HepG2 (cell line): Measurements from ENCODE around the gene SLC6A7. TPM values are rescaled to one million over a fixed set of nuclear protein-coding genes. Genes with fewer than 3 reads are reported as not detected.

Source experiments
- ATAC-seq: fragments of 200-7000 bp; cut with Tn5 transposase; 3 replicates; pipeline ENCODE4 v1.9.1; 2020; ENCODE audit warnings: mild to moderate bottlenecking, moderate library complexity
- BruUV-seq: library from RNA; stranded (reverse); fragments of 400-500 nt; replicated peaks from 2 replicates; lab custom pipeline; 2021; lab: Mats Ljungman, UMichigan
- CTCF ChIA-PET: fragments of 300-600 bp; formaldehyde crosslinking; extraction: SDS; loops from one replicate; lab custom pipeline; 2021; ENCODE audit warnings: low total read pairs, inconsistent platforms, low intra/inter-chr PET ratio; lab: Yijun Ruan, JAX
- POLR2A ChIA-PET: fragments of 350-600 bp; sonication (Branson Sonifier 250); formaldehyde crosslinking; loops from one replicate; lab custom pipeline; 2020; ENCODE audit warnings: antibody characterized with exemption, inconsistent platforms; lab: Yijun Ruan, JAX
- DNase-seq: peaks from one replicate; pipeline ENCODE4 v3.0.0-alpha.2; 2015; ENCODE audit warnings: low spot score
- FAIRE-seq: peaks from 3 replicates; lab custom pipeline; 2011; peaks lifted over from hg19 to GRCh38; lab: Jason Lieb, UNC
- H2AFZ ChIP-seq: one replicate; pipeline ENCODE4 v1.6.1; 2011; ENCODE audit warnings: low read length, inconsistent platforms
- H3K27ac ChIP-seq: fragments of 300-600 bp; 3 replicates; pipeline ENCODE4 v1.8.0; 2011; ENCODE audit warnings: mixed run types, mild to moderate bottlenecking, mixed read lengths, low read length, inconsistent platforms; ENCODE audit not compliant: insufficient read depth; ENCODE audit errors: extremely low read length
- H3K27me3 ChIP-seq, 2 experiments: fragments of 200-600 bp in 1 of 2; 2 replicates in 1 of 2; 3 replicates in 1 of 2; pipeline versions ENCODE4 v1.6.0 to v1.8.0; 2011; ENCODE audit warnings: low read length in 2 of 2, mild to moderate bottlenecking in 2 of 2, moderate library complexity in 2 of 2, inconsistent platforms in 1 of 2; ENCODE audit not compliant: insufficient read depth in 2 of 2, control insufficient read depth in 1 of 2
- H3K36me3 ChIP-seq, 2 experiments: fragments of 200-600 bp in 1 of 2; replicated peaks in 1 of 2; 2 replicates in 1 of 2; 3 replicates in 1 of 2; pipeline versions ENCODE4 v1.5.1 to v1.8.0; 2011; ENCODE audit warnings: low read length in 2 of 2, inconsistent platforms in 1 of 2; ENCODE audit not compliant: insufficient read depth in 2 of 2, control insufficient read depth in 1 of 2
- H3K4me1 ChIP-seq: 2 replicates; pipeline ENCODE4 v1.5.1; 2012; ENCODE audit warnings: low read length, inconsistent platforms; ENCODE audit not compliant: insufficient read depth
- H3K4me2 ChIP-seq: 2 replicates; pipeline ENCODE4 v1.6.0; 2011; ENCODE audit warnings: low read depth, low read length, inconsistent platforms
- H3K4me3 ChIP-seq, 3 experiments: fragments of 200-600 bp in 1 of 3; sonication (generic), shearing (Covaris generic) in 1 of 3; replicated peaks in 1 of 3; 2 replicates each; pipeline ENCODE4 v1.5.1; 2011 to 2016; ENCODE audit warnings: low read length in 3 of 3, inconsistent platforms in 2 of 3, low read depth in 2 of 3, mild to moderate bottlenecking in 2 of 3, control low read depth in 1 of 3, mixed read lengths in 1 of 3; ENCODE audit not compliant: insufficient read depth in 1 of 3
- H3K79me2 ChIP-seq: one replicate; pipeline ENCODE4 v1.6.1; 2011; ENCODE audit warnings: low read length, inconsistent platforms; ENCODE audit not compliant: insufficient read depth
- H3K9ac ChIP-seq: 2 replicates; pipeline ENCODE4 v1.6.0; 2011; ENCODE audit warnings: mild to moderate bottlenecking, low read depth, low read length, inconsistent platforms; ENCODE audit not compliant: insufficient read depth
- H3K9me3 ChIP-seq: 2 replicates; pipeline ENCODE4 v1.5.1; 2012; ENCODE audit warnings: mild to moderate bottlenecking, low read length
- H4K20me1 ChIP-seq: 2 replicates; pipeline ENCODE4 v1.6.0; 2011; ENCODE audit warnings: inconsistent platforms, mild to moderate bottlenecking, low read length, moderate library complexity; ENCODE audit not compliant: insufficient read depth
- ATF4 ChIP-seq, 2 experiments: fragments of 450-650 bp in 1 of 2; sonication (generic) in 1 of 2; formaldehyde crosslinking; IDR thresholded peaks; 2 replicates each; pipeline versions ENCODE4 v1.5.0 to v1.8.0; 2020 to 2022; ENCODE audit warnings: mild to moderate bottlenecking in 1 of 2, missing genetic modification reagents in 1 of 2
- HDAC1 ChIP-seq: sonication (generic); formaldehyde crosslinking; IDR thresholded peaks from 2 replicates; pipeline ENCODE4 v1.5.1; 2020; ENCODE audit warnings: mild to moderate bottlenecking, missing genetic modification reagents
- KDM4B ChIP-seq: sonication (generic); formaldehyde crosslinking; IDR thresholded peaks from 2 replicates; pipeline ENCODE4 v1.4.0; 2020; ENCODE audit warnings: missing genetic modification reagents
- PCBP1 ChIP-seq: fragments of 200-400 bp; formaldehyde crosslinking; IDR thresholded peaks from 2 replicates; pipeline ENCODE4 v1.6.1; 2017; ENCODE audit warnings: mild to moderate bottlenecking, low read depth, low read length, borderline replicate concordance
- PPARG ChIP-seq: conservative IDR thresholded peaks from 2 replicates; pipeline ENCODE4 v1.6.1; 2016; ENCODE audit warnings: missing biosample characterization, missing genetic modification reagents
- SIX1 ChIP-seq: sonication (generic); formaldehyde crosslinking; IDR thresholded peaks from 2 replicates; pipeline ENCODE4 v1.4.0; 2020; ENCODE audit warnings: missing genetic modification reagents, borderline replicate concordance
- ZIK1 ChIP-seq: sonication (generic); formaldehyde crosslinking; IDR thresholded peaks from 2 replicates; pipeline ENCODE4 v1.5.0; 2020; ENCODE audit warnings: mild to moderate bottlenecking, low read depth, missing genetic modification reagents, borderline replicate concordance
- ZMAT3 ChIP-seq: sonication (generic); formaldehyde crosslinking; conservative IDR thresholded peaks from 2 replicates; pipeline ENCODE4 v1.7.0; 2021; ENCODE audit warnings: missing genetic modification reagents
- ZNF335 ChIP-seq: sonication (generic); formaldehyde crosslinking; IDR thresholded peaks from 2 replicates; pipeline ENCODE4 v1.4.0; 2020; ENCODE audit warnings: missing genetic modification reagents
- ZNF747 ChIP-seq: sonication (generic); formaldehyde crosslinking; IDR thresholded peaks from 2 replicates; pipeline ENCODE4 v1.8.1; 2023; ENCODE audit warnings: missing genetic modification reagents, mild to moderate bottlenecking, borderline replicate concordance
- ZNF761 ChIP-seq: sonication (generic); formaldehyde crosslinking; conservative IDR thresholded peaks from 2 replicates; pipeline ENCODE4 v1.4.0; 2020; ENCODE audit warnings: mild to moderate bottlenecking, missing genetic modification reagents
- ZNF780A ChIP-seq: sonication (generic); formaldehyde crosslinking; IDR thresholded peaks from 2 replicates; pipeline ENCODE4 v1.8.0; 2022; ENCODE audit warnings: mild to moderate bottlenecking, missing genetic modification reagents, moderate library complexity
- WGBS: methylation state at CpG from one replicate; pipeline ENCODE4 v1.1.6; 2017; ENCODE audit warnings: low lambda C conversion rate; 5-methylcytosine and 5-hydroxymethylcytosine counted together
- in situ Hi-C: cut with HindIII; loops from 2 replicates; pipeline ENCODE4 v1.10.0; 2017; ENCODE audit warnings: low pct_unique_long_range_greater_than_20kb; ENCODE audit not compliant: extremely low pct_ligation_motif_present
- intact Hi-C: fragments of 100-400 bp; cut with micrococcal nuclease; formaldehyde crosslinking; loops from one replicate; pipeline ENCODE4 v1.10.0; 2022; ENCODE audit not compliant: unreplicated experiment
- polyA plus RNA-seq, 8 experiments: library from polyadenylated mRNA; depleted of rRNA in 3 of 8; stranded (reverse) in 7 of 8; unstranded in 1 of 8; fragments of >200 nt; fragmentation: Illumina TruSeq in 4 of 8; extraction: Trizol in 4 of 8; gene quantifications; 2 replicates each; pipeline versions ENCODE4 v1.2.1 to v1.2.3, GENCODE V29; 2011 to 2016; ENCODE audit warnings: low read depth in 4 of 8, missing spikeins in 1 of 8, mixed read lengths in 1 of 8; ENCODE audit not compliant: insufficient read depth in 1 of 8
- total RNA-seq, 5 experiments: library from RNA; depleted of rRNA; stranded (reverse); fragments of >200 nt; fragmentation: Illumina TruSeq; extraction: Trizol; gene quantifications; 2 replicates each; pipeline ENCODE4 v1.2.3, GENCODE V29; 2016; ENCODE audit warnings: low read depth in 1 of 5

SLC6A7 gene
- total and polyA plus RNA-seq, 2 of the 13 experiments (the other 11 are each of a cell fraction or from before 2014, with no cell fraction given) = not detected

GRCh38 chr5:150172556-150172955 is 17.3 kb upstream of the SLC6A7 start:
- in situ Hi-C loops = no loop called here
- Histone ChIP-seq H3K9ac (no peak overlapping the region), H3K79me2 (no peaks in the 10 kb centered on the region), H3K36me3 (no peaks in the 10 kb centered on the region), H3K4me1 (peaks cover 10% of the 10 kb centered on the region), H3K4me2 (no peak overlapping the region), H3K27me3 (peaks cover 0 to 23% of the 10 kb centered on the region in 2 experiments; a peak in 3 of 5 replicates), H3K27ac (no peak overlapping the region), H3K4me3 (no peak overlapping the region), H4K20me1 (no peaks in the 10 kb centered on the region), H2AFZ (no peak overlapping the region), H3K9me3 (no peaks in the 10 kb centered on the region)
- no TSS peak for BruUV-seq
- ChIA-PET CTCF (no interaction called here), POLR2A (no interaction called here)
- ATAC-seq = no peak
- no peak for DNase-seq
- WGBS = 8% methylated on average over 3 of the region's 4 CpGs
- intact Hi-C loops = no loop called here
- no peak for TF ChIP-seq SIX1 (CRISPR knock-in tag)
- TF ChIP-seq ZNF780A (CRISPR knock-in tag) = no peak
- no peak for TF ChIP-seq ZIK1 (CRISPR knock-in tag)
- TF ChIP-seq ZNF747 (CRISPR knock-in tag) = no peak
- TF ChIP-seq PPARG (CRISPR knock-in tag) = no peak
- no peak for TF ChIP-seq ZNF761 (CRISPR knock-in tag)
- no peak for TF ChIP-seq ZNF335 (CRISPR knock-in tag)
- no peak for TF ChIP-seq ZMAT3 (CRISPR knock-in tag)
- TF ChIP-seq ATF4 (CRISPR knock-in tag; IDR thresholded peaks at IDR 0.05) = no peak
- TF ChIP-seq HDAC1 (CRISPR knock-in tag) = no peak
- no peak for TF ChIP-seq KDM4B
- TF ChIP-seq PCBP1 = no peak
- no peak for FAIRE-seq
